Medulla oblongata (tissue), 1 donor: Measurements from ENCODE around the gene ABRAXAS1.
"Not testable (repeated sequence)": the region's sequence is repeated elsewhere in the genome, so short reads cannot be mapped to it uniquely, and the experiment has no call there.

Source experiments
- DNase-seq: peaks from one replicate; pipeline ENCODE4 v3.0.0-alpha.2; 2015; ENCODE audit errors: extremely low spot score

The ABRAXAS1 gene

GRCh38 chr4:83484500-83485461 lies at the start of gene ABRAXAS1:
TSS of gene ABRAXAS1 (minus strand) at chr4:83485100. CDS start at chr4:83485072, 28 bp downstream.
- peak; percentile 97 for DNase-seq

- no peak for DNase-seq
Observed at GRCh38 chr4:83527671-83528070, 42.8 kb upstream of the ABRAXAS1 start.

DNA sequence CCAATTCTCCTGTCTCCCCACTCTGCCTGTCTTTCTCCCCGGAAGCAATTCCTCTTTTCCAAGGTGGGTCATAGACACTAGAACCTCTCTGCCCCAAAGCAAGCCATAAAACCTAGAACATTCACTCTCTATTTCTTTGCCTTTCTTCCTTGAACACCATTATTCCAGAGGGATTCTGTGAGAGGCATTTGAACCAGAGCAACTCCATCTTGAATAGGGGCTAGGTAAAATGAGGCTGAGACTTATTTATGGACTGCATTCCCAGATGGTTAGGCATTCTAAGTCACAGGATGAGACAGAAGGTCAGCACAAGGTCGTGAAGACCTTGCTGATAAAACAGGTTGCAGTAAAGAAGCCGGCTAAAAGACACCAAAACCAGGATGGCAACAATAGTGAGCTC lies 37.3 kb upstream of the ABRAXAS1 start:
- no peak for DNase-seq

- no peak for DNase-seq
Observed at GRCh38 chr4:83516042-83516772, 31.3 kb upstream of the ABRAXAS1 start.

- DNase-seq, result no peak
Observed at GRCh38 chr4:83510442-83510841, 25.5 kb upstream of the ABRAXAS1 start.

DNA sequence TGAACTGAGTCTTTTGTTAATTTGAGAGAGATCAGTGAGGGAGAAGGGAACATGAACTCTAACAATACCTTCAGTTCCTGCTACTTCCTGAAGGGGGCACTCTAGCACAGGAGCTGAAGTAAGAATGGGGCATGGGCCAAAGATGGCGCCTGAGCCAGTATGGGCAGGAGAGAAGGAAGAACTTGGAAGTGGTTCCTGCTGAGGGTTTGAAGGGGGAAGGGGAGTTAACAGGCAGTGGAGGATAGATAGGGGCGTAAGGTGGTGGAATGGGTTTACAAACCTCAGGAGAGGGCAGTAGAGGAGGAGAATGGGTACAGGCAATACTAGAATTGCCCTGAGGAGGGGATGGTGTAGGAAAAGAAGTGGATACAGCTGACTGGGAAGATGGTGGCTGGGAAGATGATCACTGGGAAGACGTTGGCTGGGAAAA lies 24.3 kb upstream of the ABRAXAS1 start:
- DNase-seq, result peak; percentile 52

DNA sequence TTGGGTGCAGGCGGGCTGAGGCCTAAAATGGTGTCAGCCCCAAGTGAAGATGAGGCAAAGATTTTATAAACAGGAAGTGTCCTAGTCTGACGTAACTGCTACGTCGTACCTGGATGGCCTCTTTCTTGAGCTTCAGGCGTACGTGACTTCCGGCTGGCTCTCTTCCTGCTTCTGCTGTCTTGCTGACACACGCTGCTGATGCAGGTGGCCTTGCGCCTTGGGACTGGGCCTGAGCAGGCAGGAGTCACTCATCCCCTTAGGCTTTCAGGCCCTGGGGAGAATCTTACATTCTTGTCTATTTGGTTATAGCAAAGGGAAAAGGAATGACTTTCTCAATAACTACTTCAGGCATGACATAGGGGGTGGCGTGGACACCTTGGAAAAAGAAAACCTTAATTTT lies 20.1 kb upstream of the ABRAXAS1 start:
- DNase-seq, result no peak

- no peak for DNase-seq
Observed at GRCh38 chr4:83504503-83504902, 19.6 kb upstream of the ABRAXAS1 start.

GRCh38 chr4:83503974-83504373 lies 19.1 kb upstream of the ABRAXAS1 start:
- no peak for DNase-seq

- DNase-seq, result not testable (repeated sequence)
Observed at GRCh38 chr4:83501671-83502070, 16.8 kb upstream of the ABRAXAS1 start.

DNA sequence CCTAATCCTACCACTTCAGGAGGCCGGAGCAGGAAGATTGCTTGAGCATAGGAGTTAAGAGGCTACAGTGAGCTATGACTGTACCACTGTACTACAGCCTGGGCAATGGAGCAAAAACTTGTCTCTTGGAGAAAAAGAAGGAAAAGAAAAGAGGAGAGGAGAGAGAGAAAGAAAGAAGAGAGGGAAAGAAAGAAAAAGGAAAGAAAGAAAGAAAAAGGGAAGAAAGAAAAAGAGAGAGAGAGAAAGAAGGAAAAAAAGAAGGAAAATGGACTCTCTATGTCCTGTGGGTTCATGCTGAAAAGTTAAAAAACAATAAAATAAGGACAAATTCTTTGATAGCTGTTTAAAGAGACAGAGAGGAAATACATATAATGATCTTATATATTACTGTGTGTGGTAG lies 13.3 kb upstream of the ABRAXAS1 start:
- DNase-seq, result no peak

GRCh38 chr4:83496085-83496917 lies 11.4 kb upstream of the ABRAXAS1 start:
- DNase-seq, result not testable (repeated sequence)

- no peak for DNase-seq
Observed at GRCh38 chr4:83490876-83491450, 6.1 kb upstream of the ABRAXAS1 start.

DNA sequence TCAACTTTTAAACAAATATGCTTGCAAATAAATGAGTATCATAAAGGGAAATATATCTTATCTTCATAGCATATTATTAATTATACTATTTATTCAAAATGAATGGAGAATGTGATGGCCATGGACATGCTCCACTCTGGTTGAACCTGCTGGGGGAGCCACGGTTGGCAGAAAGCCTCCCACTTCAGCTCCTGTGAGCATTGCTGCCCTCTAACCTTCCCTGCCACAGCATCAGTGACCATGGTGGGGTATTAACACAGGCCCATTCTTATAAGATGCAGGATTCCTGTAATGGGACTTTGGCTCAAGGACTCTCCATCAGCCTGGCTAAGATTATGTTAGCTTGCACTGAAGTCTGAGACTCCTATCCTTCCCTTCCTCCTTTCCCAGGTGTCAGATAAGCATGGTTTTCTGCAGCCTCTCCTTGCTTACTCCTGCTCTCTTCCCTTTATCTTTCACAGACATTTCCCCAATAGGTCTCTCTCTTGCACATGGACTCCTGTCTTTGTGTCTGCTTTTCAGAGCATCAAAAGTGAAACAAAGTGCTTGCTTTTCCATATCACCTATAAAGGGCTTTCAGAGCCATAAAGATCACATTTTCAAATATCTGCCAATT lies 4.9 kb upstream of the ABRAXAS1 start:
- DNase-seq, result no peak

DNA sequence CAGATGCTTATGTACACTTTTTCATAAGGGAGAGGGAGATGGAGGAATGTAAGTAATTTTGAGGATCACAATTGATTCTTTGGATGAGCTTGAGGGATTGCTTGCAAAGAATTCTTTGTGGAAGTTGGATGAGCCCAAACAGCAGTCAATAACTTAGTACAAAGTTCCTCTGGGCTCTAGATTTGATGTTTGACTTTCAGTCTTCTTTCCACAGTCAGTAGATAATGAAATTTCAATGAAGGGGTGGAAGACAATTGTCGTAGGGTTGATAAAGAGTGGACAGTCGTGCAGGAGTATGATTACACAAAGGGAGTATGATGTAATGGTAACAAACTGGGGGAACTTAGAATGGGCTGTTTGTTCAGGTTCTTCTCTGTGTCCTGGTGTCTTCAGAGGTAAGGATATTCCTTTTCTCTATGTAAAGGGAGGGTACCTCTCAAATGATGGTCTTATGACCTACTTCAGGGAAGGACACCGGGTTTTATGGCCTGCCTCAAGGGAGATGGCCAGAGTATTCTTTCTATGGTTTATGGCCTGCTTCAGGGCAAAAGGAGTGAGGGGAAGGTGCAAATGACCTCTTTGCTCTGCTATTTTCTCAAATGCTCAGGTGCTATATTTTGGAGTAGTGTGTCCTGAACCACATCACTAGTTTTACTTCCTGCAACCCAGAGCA lies 1.7 kb upstream of the ABRAXAS1 start:
- DNase-seq, result no peak

DNA sequence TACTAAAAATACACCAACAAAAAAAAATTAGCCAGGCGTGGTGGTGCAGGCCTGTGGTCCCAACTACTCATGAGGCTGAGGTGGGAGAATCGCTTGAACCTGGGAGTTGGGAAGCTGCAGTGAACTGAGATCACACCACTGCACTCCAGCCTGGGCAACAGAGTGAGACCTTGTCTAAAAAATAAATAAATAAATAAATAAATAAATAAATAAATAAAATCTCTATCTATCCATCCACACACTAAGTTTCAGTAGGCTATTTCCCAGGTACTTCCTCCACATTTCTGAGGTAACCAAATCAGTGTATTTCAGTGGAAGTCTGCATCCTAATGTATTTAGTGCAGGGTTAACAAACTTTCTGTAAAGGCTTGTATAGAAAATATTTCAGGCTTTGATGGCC lies 10.9 kb downstream of the ABRAXAS1 start:
- no peak for DNase-seq

GRCh38 chr4:83473423-83473822 lies 11.5 kb downstream of the ABRAXAS1 start:
- DNase-seq, result no peak

GRCh38 chr4:83456184-83456501 lies 28.8 kb downstream of the ABRAXAS1 start:
- DNase-seq, result no peak

- DNase-seq, result peak; percentile 99
Observed at GRCh38 chr4:83455281-83456183, 29.4 kb downstream of the ABRAXAS1 start, which contains the start of the genes HELQ and MRPS18C. TSS of gene HELQ (minus strand) at chr4:83455823. CDS start at chr4:83455693, 130 bp downstream. TSS of gene MRPS18C (plus strand) at chr4:83456058. CDS start at chr4:83456078, 20 bp downstream.
